Gastrocnemius medialis (tissue), 4 donors: ENCODE measurements around the gene PTAR1.

Source experiments
- POLR2A ChIP-seq, 2 donors: fragments of 450-650 bp; IDR thresholded peaks; one replicate each; pipeline ENCODE4 v1.6.1; 2017; ENCODE audit warnings: antibody characterized with exemption in 2 of 2, mild to moderate bottlenecking in 2 of 2, moderate library complexity in 2 of 2
- TF ChIP-seq, protein P1 (sequence below), 5 experiments: fragments of 450-650 bp in 3 of 5; fragments of 200-600 bp in 2 of 5; sonication (generic) in 2 of 5; IDR thresholded peaks in 4 of 5; conservative IDR thresholded peaks in 1 of 5; 1 replicate in 4 of 5; 2 replicates in 1 of 5; pipeline ENCODE4 v1.5.1; 2016 to 2019; ENCODE audit warnings: antibody characterized with exemption in 5 of 5, mild to moderate bottlenecking in 3 of 5, moderate library complexity in 3 of 5

DNA sequence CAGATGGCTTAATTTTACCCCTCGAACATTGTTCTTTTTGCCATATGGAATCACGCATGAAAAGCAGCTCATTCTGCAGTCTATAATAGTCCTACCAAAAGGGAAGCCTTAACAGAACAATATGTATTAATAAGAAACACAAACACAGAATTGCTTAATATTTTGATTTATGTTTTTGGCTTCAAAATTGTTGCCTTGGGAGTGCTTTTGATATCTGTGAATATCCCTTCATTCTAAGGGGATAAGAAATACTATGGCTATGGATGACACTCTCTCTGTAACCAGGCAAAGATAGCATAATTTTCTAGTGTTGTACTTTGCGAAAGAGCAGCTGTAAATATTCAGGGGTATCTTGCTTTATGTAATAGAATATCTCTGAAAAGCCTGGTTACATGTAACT lies 34.5 kb upstream of the PTAR1 start:
- TF ChIP-seq, protein P1, sequence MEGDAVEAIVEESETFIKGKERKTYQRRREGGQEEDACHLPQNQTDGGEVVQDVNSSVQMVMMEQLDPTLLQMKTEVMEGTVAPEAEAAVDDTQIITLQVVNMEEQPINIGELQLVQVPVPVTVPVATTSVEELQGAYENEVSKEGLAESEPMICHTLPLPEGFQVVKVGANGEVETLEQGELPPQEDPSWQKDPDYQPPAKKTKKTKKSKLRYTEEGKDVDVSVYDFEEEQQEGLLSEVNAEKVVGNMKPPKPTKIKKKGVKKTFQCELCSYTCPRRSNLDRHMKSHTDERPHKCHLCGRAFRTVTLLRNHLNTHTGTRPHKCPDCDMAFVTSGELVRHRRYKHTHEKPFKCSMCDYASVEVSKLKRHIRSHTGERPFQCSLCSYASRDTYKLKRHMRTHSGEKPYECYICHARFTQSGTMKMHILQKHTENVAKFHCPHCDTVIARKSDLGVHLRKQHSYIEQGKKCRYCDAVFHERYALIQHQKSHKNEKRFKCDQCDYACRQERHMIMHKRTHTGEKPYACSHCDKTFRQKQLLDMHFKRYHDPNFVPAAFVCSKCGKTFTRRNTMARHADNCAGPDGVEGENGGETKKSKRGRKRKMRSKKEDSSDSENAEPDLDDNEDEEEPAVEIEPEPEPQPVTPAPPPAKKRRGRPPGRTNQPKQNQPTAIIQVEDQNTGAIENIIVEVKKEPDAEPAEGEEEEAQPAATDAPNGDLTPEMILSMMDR (IDR thresholded peaks at IDR 0.05 in 4 of 5, conservative IDR thresholded peaks at IDR 0.05 in 1 of 5) = no peak
- TF ChIP-seq POLR2A (IDR thresholded peaks at IDR 0.05) = no peak
